ENCODE data around the gene FIBCD1. TPM values are rescaled to one million over a fixed set of nuclear protein-coding genes. Genes with fewer than 3 reads are reported as not detected.

The FIBCD1 gene
- total RNA-seq, 1 donor from 2014 or later: not detected

DNA sequence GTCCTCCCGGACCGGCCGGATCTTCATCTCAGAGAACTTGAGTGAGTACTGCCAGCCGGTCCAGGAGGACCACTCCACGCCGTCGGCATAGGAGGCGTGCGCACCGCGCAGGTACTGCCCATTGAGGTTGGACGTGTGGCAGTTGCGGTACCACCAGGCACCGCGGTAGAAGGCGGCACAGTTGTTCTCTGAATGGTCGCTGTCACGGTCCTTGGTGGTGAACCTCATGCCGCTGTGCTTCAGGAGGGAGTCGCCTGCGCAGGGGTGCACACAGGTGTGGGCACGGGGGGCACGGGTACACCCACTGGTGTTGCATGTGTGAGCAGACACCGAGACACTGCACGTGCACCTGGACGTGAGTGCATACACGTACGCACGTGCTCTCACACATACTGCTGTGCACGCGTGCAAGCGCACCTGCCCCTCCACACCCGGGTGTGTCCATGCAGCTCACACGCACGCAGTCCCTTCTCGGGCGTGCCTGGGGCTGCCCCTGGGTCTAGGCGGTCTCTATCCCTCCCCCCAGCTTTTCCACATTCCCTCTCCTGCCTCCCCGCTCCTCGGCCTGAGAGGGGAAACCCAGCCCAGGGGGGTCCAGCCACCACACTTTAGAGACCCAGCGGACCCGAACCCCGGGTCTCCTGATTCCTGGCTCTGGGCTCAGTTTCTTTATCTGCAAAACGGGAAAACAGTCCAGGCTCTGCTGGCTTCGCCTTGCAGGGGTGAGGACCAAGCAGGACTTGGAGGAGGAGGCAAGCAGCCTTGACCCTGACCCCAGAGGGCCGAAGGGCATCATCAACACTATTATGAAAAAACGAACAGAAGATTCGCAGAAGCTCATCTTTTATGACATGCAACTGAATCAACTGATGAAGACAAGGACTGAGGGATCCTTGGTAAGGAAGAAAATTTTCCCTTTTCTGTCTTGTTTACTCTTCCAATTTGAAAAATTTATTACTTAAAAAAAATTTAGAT lies 34.7 kb downstream of the FIBCD1 start:
- intact Hi-C loops (cut with DNase I): no loop called here
- Histone ChIP-seq H3K9me3 (no peaks in the 10 kb centered on the region), H3K27ac (no peak overlapping the region), H3K4me3 (no peak overlapping the region), H3K4me1 (no peaks in the 10 kb centered on the region), H3K27me3 (no peaks in the 10 kb centered on the region), H3K36me3 (no peaks in the 10 kb centered on the region)
- DNase-seq (ENCODE audit: low spot score in 2 of 2): no peak
- TF ChIP-seq, protein P1, sequence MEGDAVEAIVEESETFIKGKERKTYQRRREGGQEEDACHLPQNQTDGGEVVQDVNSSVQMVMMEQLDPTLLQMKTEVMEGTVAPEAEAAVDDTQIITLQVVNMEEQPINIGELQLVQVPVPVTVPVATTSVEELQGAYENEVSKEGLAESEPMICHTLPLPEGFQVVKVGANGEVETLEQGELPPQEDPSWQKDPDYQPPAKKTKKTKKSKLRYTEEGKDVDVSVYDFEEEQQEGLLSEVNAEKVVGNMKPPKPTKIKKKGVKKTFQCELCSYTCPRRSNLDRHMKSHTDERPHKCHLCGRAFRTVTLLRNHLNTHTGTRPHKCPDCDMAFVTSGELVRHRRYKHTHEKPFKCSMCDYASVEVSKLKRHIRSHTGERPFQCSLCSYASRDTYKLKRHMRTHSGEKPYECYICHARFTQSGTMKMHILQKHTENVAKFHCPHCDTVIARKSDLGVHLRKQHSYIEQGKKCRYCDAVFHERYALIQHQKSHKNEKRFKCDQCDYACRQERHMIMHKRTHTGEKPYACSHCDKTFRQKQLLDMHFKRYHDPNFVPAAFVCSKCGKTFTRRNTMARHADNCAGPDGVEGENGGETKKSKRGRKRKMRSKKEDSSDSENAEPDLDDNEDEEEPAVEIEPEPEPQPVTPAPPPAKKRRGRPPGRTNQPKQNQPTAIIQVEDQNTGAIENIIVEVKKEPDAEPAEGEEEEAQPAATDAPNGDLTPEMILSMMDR (IDR thresholded peaks at IDR 0.05): no peak

DNA sequence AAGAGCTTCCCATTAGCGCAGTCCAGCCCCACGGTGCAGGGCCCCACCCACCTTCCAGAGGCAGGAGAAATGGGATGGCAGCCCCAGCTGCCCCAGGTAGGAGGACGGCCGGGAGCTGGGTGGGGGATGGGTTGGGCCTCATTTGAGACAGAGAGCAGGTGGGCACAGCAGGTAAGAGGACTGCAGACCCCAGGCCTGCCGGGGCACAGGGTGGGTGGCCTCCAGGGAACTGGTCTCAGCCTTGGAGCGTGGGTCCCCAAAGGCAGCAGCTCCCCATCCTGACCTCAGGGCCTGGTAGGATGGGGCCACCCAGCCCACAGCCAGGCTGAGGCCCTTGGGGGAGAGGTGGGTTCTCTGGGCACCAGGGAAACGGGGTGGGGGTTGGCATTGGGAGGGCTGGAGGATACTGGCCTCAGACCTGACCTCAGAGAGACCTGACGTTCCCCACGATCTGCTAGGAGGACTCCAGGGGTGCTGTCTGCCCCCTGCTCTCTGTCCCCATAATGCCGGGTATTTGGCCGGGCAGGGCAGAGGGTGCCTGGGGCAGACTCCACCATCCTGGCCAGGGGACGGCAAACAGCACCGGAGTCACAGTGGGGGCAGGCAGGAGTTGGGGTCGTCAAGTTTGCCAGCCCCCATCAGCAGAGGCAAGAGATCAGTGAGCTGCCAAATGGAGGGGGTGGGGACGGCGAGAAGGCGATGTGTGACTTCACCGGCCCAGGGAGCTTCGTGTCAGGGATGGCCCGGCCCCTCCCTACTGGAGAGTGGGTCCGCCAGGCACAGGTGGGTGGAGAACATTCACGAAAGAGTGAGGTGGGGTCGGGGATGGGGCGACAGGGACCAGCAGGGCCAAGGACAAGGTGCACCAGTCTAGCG lies 35.6 kb downstream of the FIBCD1 start:
- H3K9me3 ChIP-seq: no peaks in the 10 kb centered on the region
- no peaks in the 10 kb centered on the region for H3K36me3 ChIP-seq
- H3K27me3 ChIP-seq: no peaks in the 10 kb centered on the region
- DNase-seq (ENCODE audit: low spot score in 2 of 2): no peak
- H3K27ac ChIP-seq: no peak overlapping the region
- H3K4me3 ChIP-seq: no peak overlapping the region
- intact Hi-C loops (cut with DNase I): no loop called here
- TF ChIP-seq, protein P1 (IDR thresholded peaks at IDR 0.05): no peak
- H3K4me1 ChIP-seq: no peaks in the 10 kb centered on the region

DNA sequence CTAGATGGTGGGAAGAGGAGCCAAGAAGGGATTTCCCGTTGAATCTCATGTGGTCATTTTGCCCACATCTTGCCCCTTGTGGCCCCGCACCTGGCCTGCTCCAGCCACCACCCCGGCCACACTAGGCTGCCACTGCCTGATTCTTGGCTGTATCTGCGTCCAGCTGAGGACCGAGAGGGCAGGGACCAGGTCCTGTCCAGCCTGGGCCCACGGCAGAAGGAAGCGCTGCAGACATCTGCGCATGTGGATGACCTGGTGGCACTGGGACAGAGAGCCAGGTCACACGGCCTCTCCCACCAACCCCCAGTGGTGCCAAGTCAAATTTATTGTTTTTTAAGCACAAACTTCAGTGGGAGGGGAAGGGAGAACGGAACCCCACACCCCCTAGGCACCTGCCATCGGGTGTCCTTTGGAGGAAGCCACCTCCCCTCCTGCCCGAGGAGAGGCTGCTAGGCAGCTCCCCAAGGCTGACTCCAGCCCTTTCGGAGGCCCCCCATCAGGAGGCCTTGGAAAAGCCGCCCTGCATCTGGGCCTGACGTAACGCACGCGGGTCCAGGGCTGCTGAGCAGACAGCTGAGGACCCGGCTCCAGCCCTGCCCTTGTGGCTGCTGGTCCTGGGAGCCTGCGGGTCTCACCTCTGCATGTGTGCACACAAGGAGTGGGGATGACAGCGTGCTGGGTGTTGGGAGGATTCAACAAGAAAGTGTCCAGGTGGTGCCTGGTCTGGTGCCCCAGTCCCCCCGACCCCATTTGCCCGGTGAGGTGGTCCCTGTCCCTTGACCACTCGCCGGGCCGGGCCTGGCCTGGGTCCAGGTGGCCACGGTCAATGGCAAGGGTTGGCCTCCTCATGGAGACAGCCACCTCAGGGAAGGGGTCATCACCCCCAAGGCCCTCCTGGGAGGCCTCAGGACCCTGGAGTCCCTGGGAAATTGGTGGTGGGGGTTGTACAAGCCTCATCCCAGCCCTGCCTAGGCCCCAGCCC lies 36.6 kb downstream of the FIBCD1 start:
- intact Hi-C loops (cut with DNase I): no loop called here
- no peak for DNase-seq (ENCODE audit: low spot score in 2 of 2)
- Histone ChIP-seq H3K36me3 (no peaks in the 10 kb centered on the region), H3K27me3 (no peaks in the 10 kb centered on the region), H3K27ac (no peak overlapping the region), H3K4me1 (no peaks in the 10 kb centered on the region), H3K4me3 (no peak overlapping the region), H3K9me3 (no peaks in the 10 kb centered on the region)
- TF ChIP-seq, protein P1 (IDR thresholded peaks at IDR 0.05): no peak

DNA sequence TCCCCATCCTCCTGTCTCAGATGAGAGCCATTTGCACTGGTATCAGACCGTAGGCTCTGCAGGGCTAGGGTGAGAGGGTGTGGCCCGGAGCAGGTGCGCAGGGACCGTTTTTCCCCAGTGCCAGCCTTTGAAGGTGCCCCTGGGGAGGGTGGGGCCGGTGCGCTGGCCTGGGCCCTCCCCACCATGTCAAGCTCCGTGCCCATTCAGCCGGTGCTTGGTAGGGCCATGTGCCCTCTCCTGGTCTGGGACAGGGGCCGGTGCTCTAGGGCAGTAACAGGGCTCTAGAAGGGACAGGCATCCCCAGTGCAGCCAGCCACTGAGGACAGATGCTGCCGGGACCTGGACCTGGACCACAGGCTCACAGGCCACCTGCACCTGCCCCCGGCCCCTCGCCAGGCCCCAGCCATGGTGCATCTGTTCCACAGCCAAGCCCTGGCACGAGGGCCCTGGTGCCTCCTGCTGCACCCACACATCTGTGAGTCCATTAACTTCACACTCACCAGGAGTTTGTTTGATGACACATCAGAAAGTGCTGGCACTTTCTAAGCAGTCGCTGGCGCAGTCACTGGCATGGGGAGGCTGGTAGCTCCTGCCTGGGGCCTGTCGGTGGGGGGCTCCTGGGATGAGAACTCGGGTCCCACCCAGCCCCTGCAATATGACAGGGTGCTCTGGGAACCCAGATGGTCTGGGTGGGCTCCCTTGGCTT lies 37.4 kb downstream of the FIBCD1 start:
- no peaks in the 10 kb centered on the region for H3K27me3 ChIP-seq
- TF ChIP-seq, protein P1 (IDR thresholded peaks at IDR 0.05): no peak
- no peak overlapping the region for H3K4me3 ChIP-seq

More for the DNA sequence above, 37.4 kb downstream of the FIBCD1 start:
- DNase-seq (ENCODE audit: low spot score in 2 of 2): no peak
- Histone ChIP-seq H3K27ac (no peak overlapping the region), H3K4me1 (no peaks in the 10 kb centered on the region), H3K36me3 (no peaks in the 10 kb centered on the region), H3K9me3 (no peaks in the 10 kb centered on the region)
- intact Hi-C loops (cut with DNase I): no loop called here
